HG02571 (cell line): Measurements from ENCODE around the gene ALG14.
"Not testable (repeated sequence)": the region's sequence is repeated elsewhere in the genome, so short reads cannot be mapped to it uniquely, and the experiment has no call there.

Source experiments
- ATAC-seq: cut with Tn5 transposase; IDR thresholded peaks from one replicate; pipeline ENCODE4 v1.9.1; 2021; ENCODE audit warnings: mild to moderate bottlenecking, moderate library complexity; ENCODE audit not compliant: unreplicated experiment

ALG14 gene

DNA sequence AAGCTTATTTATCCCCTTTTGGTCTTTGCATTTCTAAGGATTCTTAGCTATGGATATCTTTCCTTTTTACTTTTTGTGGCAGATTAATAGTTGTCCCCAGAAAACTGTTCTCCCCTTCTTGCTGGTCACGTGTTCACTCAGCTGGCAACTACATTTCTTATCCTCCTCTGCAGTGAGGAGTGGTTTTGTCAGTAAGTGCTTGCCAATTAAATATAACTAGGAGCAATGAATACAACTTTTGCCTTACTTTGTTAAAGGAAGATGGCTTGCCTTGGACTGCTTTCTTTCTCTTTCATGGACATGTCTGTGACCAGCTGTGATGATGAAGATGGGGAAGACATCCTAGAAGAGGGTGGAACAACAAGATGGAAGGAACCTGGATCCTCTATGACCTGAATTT is 15.6 kb upstream of the ALG14 start:
- ATAC-seq = no peak

GRCh38 chr1:95086949-95087533 is 14.3 kb upstream of the ALG14 start:
- ATAC-seq = no peak

DNA sequence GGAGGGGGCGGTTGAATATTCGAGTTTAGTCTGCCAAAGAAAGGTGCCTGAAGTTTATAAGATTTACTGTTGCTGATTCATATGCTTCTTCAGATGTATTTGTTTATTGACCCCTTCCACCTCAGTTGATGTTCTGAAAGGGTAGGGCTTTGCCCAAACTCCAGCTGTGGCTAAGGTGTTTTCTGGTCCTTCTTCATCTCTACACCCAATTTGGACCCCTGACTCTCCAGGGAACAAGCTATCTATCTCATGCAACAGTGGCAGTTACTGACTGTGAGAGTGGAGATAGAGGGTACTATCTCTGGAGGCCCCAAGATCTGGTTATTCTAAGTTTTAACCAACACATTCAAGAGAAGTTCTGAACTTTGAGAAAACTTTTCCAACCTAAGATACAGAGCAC is 12.6 kb upstream of the ALG14 start:
- ATAC-seq = no peak

DNA sequence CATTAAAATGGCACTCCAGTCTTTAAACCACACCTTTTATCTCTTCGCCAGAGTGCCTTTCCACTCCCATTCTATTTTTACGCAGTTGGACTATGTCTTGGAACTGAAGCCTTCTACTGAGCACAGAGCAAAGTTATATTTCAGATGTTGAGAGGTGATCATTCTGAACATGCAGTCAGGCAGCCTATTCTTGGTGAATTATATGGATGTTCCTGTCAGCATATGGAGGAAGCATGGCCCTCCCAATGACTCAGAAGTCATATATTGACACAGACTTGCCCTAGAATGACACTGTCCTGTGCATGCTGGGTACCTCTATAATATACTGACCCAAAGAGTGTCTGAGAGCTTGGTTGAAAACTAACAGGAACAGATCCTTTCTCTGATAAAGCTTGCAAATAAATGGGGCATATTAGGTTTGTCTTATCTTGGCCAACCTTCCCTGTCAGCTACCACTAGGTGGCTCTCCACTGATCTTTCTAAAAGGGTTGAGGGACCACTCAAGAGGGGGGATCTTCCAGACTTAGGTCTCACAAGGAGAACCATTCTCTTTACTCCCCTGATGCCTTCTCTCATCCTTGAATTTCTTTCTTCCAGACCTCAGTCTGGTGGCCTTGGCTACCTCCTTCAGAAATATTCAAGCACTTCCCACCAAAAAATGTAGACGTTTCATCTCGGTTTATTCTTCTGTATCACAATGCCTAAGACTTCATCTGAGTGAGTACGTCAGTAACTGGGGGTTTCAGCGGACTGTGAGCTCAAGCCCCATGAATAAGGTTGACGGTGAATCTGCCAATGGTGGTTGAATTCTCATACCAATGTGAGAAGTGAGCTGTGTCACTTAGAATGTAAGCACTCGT is 11.8 kb upstream of the ALG14 start:
- ATAC-seq = peak; percentile 66

GRCh38 chr1:95080879-95081278 is 8.1 kb upstream of the ALG14 start:
- ATAC-seq = no peak

- ATAC-seq = no peak
These were observed 7.7 kb upstream of the ALG14 start for GRCh38 chr1:95080446-95080845.

DNA sequence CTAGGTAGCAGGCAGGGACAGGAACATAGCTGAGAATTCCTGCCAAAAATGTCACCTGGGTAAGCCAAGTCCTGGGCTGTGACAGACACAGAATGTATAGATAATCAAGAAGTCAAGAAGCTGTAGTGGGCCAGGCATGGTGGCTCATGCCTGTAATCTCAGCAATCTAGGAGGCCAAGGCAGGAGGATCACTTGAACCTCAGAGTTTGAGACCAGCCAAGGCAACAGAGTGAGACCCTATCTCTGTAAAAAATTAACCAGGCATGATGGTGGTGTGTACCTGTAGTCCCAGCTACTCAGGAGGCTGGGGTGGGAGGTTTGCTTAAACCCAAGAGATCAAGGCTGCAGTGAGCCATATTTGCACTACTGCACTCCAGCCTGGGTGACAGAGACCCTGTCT is 3.3 kb upstream of the ALG14 start:
- ATAC-seq = no peak

DNA sequence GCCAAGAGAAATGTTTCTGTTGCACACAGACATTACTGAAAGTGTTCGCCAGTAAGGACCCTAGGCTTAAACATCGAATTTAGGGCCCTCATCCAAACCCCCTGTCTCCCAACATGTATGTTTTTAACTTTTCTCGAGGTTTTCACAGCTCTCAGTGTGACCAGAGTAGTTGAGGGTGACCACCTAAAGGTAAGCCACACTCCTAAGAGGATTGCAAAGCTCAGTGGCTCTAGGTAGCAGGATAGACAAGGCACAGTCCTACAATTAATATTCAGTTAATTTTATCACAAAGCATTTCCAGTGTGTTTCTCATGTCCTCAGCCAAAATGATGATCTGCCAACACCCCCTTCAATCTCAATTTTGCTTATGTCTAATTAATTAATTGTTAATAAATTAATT is 695 bp upstream of the ALG14 start:
- ATAC-seq = no peak

DNA sequence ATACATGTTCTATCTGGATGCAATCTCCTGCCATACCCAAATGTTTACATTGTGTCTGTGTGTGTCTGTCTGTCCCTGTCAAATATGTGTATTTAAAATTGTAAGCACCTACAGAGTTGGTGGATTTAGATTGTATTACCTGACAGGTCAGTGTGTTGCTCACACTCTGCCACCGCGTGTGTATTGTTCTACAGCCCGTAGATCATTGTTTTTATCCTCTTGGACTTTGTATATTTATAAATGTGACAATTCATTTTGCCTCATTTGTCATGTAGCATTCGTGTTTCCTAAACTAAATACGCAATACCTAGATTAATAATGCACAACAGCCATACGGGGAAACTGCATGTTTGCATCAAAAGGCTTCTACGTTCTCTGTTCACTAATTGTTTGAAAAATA is 634 bp downstream of the ALG14 start:
- ATAC-seq = no peak

- no peak for ATAC-seq
These were observed 1.2 kb downstream of the ALG14 start for GRCh38 chr1:95071539-95071938.

- no peak for ATAC-seq
These were observed 3.0 kb downstream of the ALG14 start for GRCh38 chr1:95069710-95070093.

GRCh38 chr1:95068956-95069709 is 3.6 kb downstream of the ALG14 start:
- ATAC-seq = no peak

GRCh38 chr1:95067568-95067967 is 5.2 kb downstream of the ALG14 start:
- ATAC-seq = no peak

DNA sequence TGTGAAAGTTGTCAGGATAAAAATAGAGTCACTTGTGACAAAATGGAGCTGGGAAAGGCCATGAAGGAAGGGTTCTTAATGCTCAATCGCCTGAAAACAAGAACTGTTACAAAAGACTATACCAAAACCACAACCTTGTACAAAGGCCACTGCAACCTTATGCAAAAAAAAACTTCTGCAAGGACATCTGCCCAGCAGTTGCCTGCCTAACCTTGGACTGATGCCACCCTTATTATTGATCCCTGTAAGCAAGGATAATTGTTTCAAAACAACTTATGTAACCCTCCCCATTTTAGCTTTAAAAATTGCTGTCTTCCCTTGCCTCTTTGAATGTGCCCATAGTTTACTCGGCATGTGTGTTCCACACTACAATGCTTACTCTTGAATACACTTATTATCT is 5.7 kb downstream of the ALG14 start:
- no peak for ATAC-seq

DNA sequence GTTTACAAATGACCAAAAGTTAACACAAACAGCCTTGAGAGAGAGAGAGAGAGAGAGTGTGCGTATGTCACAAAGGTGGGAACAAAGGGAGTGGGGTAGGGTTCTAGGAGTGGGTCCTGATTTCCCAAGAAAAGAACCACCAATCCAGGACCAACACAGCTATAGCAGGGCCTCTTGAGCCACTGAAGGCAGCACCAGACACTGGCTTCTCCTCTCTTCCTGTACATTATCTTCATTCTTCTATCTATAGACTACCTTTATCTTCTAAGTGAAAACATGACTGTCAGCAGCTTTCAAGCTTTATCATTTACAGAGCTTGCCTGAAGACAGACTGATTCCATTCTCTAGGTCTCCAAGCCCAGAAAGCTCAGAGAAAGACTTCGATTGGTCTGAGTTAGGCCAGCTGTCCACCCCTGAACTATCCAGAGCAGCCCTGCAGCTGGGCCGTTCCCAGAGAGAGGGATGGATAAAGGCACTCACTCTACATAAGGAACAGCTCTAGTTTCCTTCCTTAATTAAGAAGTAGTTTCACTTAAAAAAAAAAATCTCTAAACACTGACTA is 11.2 kb downstream of the ALG14 start:
- no peak for ATAC-seq

- ATAC-seq = no peak
These were observed 13.8 kb downstream of the ALG14 start for GRCh38 chr1:95058974-95059373.

- no peak for ATAC-seq
These were observed 15.4 kb downstream of the ALG14 start for GRCh38 chr1:95057351-95057750.

GRCh38 chr1:95049935-95050334 is 22.8 kb downstream of the ALG14 start:
- no peak for ATAC-seq

- ATAC-seq = no peak
These were observed 24.4 kb downstream of the ALG14 start for GRCh38 chr1:95048317-95048716.

- ATAC-seq = not testable (repeated sequence)
These were observed 25.1 kb downstream of the ALG14 start for GRCh38 chr1:95047624-95048023.

DNA sequence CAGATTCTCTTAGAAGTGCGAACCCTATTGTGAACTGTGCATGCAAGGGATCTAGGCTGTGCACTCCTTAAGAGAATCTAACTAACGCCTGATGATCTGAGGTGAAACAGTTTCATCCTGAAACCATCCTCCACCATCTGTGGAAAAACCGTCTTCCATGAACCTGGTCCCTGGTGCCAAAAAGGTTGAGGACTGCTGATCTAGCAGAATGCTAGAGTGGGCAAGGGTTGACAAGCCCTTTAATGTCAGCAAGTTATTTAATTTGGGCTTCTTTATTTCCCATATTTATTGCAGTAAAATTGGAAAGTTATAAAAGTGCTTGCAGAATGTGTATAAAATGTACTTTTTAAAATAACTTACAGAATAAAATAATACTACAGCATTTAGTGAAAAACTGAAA is 26.4 kb downstream of the ALG14 start:
- no peak for ATAC-seq
